ENCODE measurements around the gene PHLPP1.

DNA sequence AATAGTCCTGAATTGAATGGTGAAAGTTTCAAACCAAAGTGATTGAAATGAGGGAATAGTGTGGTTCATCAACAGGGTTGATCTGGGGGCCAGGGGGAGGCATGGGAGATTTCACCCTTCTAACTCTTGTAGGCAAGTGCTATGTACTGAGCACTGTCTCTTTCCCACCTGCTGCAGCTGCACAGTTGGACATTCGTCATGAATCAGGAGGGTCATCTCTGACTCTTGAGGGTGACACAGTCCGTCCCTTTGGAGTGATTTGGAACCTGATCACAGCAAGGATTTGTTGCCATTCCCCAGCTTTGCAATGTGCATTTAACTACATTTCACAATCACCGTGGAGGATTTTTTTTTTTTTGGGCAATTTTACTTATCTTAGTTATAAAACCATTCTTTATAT is 224.6 kb downstream of the PHLPP1 start:
- TF ChIP-seq GLIS1 (tag by site-specific recombination; IDR thresholded peaks at IDR 0.05) (no peak), TRIM28 (IDR thresholded peaks at IDR 0.05; ENCODE audit: borderline replicate concordance, low read length) (no peak), ZNF747 (tag by site-specific recombination; IDR thresholded peaks at IDR 0.05) (no peak), ZBTB21 (tag by site-specific recombination; IDR thresholded peaks at IDR 0.05) (no peak), MYNN (tag by site-specific recombination; IDR thresholded peaks at IDR 0.05; ENCODE audit: borderline replicate concordance) (no peak)
- TF ChIP-seq, protein P1, sequence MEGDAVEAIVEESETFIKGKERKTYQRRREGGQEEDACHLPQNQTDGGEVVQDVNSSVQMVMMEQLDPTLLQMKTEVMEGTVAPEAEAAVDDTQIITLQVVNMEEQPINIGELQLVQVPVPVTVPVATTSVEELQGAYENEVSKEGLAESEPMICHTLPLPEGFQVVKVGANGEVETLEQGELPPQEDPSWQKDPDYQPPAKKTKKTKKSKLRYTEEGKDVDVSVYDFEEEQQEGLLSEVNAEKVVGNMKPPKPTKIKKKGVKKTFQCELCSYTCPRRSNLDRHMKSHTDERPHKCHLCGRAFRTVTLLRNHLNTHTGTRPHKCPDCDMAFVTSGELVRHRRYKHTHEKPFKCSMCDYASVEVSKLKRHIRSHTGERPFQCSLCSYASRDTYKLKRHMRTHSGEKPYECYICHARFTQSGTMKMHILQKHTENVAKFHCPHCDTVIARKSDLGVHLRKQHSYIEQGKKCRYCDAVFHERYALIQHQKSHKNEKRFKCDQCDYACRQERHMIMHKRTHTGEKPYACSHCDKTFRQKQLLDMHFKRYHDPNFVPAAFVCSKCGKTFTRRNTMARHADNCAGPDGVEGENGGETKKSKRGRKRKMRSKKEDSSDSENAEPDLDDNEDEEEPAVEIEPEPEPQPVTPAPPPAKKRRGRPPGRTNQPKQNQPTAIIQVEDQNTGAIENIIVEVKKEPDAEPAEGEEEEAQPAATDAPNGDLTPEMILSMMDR (tag by site-specific recombination; IDR thresholded peaks at IDR 0.05), result no peak
- TF ChIP-seq, protein P2, sequence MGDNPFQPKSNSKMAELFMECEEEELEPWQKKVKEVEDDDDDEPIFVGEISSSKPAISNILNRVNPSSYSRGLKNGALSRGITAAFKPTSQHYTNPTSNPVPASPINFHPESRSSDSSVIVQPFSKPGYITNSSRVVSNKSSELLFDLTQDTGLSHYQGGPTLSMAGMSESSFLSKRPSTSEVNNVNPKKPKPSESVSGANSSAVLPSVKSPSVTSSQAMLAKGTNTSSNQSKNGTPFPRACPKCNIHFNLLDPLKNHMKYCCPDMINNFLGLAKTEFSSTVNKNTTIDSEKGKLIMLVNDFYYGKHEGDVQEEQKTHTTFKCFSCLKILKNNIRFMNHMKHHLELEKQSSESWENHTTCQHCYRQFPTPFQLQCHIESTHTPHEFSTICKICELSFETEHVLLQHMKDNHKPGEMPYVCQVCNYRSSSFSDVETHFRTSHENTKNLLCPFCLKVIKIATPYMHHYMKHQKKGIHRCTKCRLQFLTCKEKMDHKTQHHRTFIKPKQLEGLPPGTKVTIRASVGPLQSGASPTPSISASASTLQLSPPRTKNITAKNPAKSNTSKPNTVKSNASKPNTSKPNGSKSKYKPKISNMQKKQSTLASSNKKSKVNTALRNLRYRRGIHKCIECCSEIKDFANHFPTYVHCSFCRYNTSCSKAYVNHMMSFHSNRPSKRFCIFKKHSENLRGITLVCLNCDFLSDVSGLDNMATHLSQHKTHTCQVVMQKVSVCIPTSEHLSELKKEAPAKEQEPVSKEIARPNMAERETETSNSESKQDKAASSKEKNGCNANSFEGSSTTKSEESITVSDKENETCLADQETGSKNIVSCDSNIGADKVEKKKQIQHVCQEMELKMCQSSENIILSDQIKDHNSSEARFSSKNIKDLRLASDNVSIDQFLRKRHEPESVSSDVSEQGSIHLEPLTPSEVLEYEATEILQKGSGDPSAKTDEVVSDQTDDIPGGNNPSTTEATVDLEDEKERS (tag by site-specific recombination; IDR thresholded peaks at IDR 0.05), result no peak
- TF ChIP-seq, protein P3, sequence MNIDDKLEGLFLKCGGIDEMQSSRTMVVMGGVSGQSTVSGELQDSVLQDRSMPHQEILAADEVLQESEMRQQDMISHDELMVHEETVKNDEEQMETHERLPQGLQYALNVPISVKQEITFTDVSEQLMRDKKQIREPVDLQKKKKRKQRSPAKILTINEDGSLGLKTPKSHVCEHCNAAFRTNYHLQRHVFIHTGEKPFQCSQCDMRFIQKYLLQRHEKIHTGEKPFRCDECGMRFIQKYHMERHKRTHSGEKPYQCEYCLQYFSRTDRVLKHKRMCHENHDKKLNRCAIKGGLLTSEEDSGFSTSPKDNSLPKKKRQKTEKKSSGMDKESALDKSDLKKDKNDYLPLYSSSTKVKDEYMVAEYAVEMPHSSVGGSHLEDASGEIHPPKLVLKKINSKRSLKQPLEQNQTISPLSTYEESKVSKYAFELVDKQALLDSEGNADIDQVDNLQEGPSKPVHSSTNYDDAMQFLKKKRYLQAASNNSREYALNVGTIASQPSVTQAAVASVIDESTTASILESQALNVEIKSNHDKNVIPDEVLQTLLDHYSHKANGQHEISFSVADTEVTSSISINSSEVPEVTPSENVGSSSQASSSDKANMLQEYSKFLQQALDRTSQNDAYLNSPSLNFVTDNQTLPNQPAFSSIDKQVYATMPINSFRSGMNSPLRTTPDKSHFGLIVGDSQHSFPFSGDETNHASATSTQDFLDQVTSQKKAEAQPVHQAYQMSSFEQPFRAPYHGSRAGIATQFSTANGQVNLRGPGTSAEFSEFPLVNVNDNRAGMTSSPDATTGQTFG (tag by site-specific recombination; IDR thresholded peaks at IDR 0.05; ENCODE audit: borderline replicate concordance), result no peak
